ENCODE results near the gene PLD2.
"Not testable (repeated sequence)": the region's sequence is repeated elsewhere in the genome, so short reads cannot be mapped to it uniquely, and the experiment has no call there.

PLD2 gene

GRCh38 chr17:4790705-4791088 is 16.3 kb upstream of the PLD2 start:
- DNase-seq (ENCODE audit: low read depth in 2 of 2), result no peak

GRCh38 chr17:4795168-4795567 is 11.8 kb upstream of the PLD2 start:
- no peak for DNase-seq (ENCODE audit: low read depth in 2 of 2)

- no peak for DNase-seq (ENCODE audit: low read depth in 2 of 2)
These were observed 10.4 kb upstream of the PLD2 start for GRCh38 chr17:4796552-4796920.

- no peak for DNase-seq (ENCODE audit: low read depth in 2 of 2)
These were observed 6.3 kb upstream of the PLD2 start for GRCh38 chr17:4800462-4801196.

GRCh38 chr17:4802228-4802627 is 4.7 kb upstream of the PLD2 start, which contains the start of gene C17orf114:
C17orf114 (minus strand) TSS chr17:4802328.
- no peak for DNase-seq (ENCODE audit: low read depth in 2 of 2)

- no peak for DNase-seq (ENCODE audit: low read depth in 2 of 2)
These were observed 536 bp upstream of the PLD2 start for GRCh38 chr17:4806456-4806776.

- no peak for DNase-seq (ENCODE audit: low read depth in 2 of 2)
These were observed 839 bp downstream of the PLD2 start for GRCh38 chr17:4807605-4808377.

- no peak for DNase-seq (ENCODE audit: low read depth in 2 of 2)
These were observed 1.4 kb downstream of the PLD2 start for GRCh38 chr17:4808378-4808767.

- DNase-seq (ENCODE audit: low read depth in 2 of 2), result no peak
These were observed 3.8 kb downstream of the PLD2 start for GRCh38 chr17:4810696-4811290.

GRCh38 chr17:4811471-4811870 is 4.5 kb downstream of the PLD2 start:
- no peak for DNase-seq (ENCODE audit: low read depth in 2 of 2)

GRCh38 chr17:4812690-4813089 is 5.7 kb downstream of the PLD2 start:
- DNase-seq (ENCODE audit: low read depth in 2 of 2), result no peak

GRCh38 chr17:4815043-4815675 is 8.2 kb downstream of the PLD2 start:
- DNase-seq (ENCODE audit: low read depth in 2 of 2), result no peak

- no peak for DNase-seq (ENCODE audit: low read depth in 2 of 2)
These were observed 9.9 kb downstream of the PLD2 start for GRCh38 chr17:4816826-4817225.

GRCh38 chr17:4818276-4818675 is 11.3 kb downstream of the PLD2 start:
- DNase-seq (ENCODE audit: low read depth in 2 of 2), result no peak

GRCh38 chr17:4822835-4823234 is 15.9 kb downstream of the PLD2 start:
- DNase-seq (ENCODE audit: low read depth in 2 of 2), result no peak

- DNase-seq (ENCODE audit: low read depth in 2 of 2), result no peak
These were observed 16.6 kb downstream of the PLD2 start for GRCh38 chr17:4823373-4824089.

GRCh38 chr17:4827399-4827798 is 20.4 kb downstream of the PLD2 start:
- no peak for DNase-seq (ENCODE audit: low read depth in 2 of 2)

- DNase-seq (ENCODE audit: low read depth in 2 of 2), result not testable (repeated sequence)
These were observed 25.9 kb downstream of the PLD2 start for GRCh38 chr17:4832829-4833177.

- DNase-seq (ENCODE audit: low read depth in 2 of 2), result peak; percentile 78 to 84
These were observed 26.4 kb downstream of the PLD2 start, which contains the start of gene MINK1 for GRCh38 chr17:4833178-4833940. MINK1 (plus strand) TSS chr17:4833340; CDS start chr17:4833584, 244 bp downstream.

GRCh38 chr17:4833941-4834680 is 27.2 kb downstream of the PLD2 start:
- DNase-seq (ENCODE audit: low read depth in 2 of 2), result no peak

- no peak for DNase-seq (ENCODE audit: low read depth in 2 of 2)
These were observed 27.7 kb downstream of the PLD2 start for GRCh38 chr17:4834681-4835020.

All from stimulated activated CD8-positive, alpha-beta memory T cell treated with anti-CD3 and anti-CD28 coated beads, Interleukin-15, amount 100 ng/mL, for 4 hours (primary cell).